Uterus (tissue), 2 donors: ENCODE results near the gene GABRR3.

Experiments used
- POLR2A ChIP-seq, 2 donors: fragments of 450-650 bp; IDR thresholded peaks; one replicate each; pipeline ENCODE4 v1.6.1; 2016; ENCODE audit warnings: antibody characterized with exemption in 2 of 2, mild to moderate bottlenecking in 1 of 2, moderate library complexity in 1 of 2
- TF ChIP-seq, protein P1 (sequence below), 4 experiments: fragments of 200-600 bp in 2 of 4; fragments of 450-650 bp in 2 of 4; sonication (generic) in 2 of 4; IDR thresholded peaks; one replicate each; pipeline ENCODE4 v1.5.1; 2016 to 2019; ENCODE audit warnings: antibody characterized with exemption in 4 of 4, mild to moderate bottlenecking in 2 of 4, moderate library complexity in 1 of 4

- TF ChIP-seq POLR2A (IDR thresholded peaks at IDR 0.05): no peak
- TF ChIP-seq, protein P1, sequence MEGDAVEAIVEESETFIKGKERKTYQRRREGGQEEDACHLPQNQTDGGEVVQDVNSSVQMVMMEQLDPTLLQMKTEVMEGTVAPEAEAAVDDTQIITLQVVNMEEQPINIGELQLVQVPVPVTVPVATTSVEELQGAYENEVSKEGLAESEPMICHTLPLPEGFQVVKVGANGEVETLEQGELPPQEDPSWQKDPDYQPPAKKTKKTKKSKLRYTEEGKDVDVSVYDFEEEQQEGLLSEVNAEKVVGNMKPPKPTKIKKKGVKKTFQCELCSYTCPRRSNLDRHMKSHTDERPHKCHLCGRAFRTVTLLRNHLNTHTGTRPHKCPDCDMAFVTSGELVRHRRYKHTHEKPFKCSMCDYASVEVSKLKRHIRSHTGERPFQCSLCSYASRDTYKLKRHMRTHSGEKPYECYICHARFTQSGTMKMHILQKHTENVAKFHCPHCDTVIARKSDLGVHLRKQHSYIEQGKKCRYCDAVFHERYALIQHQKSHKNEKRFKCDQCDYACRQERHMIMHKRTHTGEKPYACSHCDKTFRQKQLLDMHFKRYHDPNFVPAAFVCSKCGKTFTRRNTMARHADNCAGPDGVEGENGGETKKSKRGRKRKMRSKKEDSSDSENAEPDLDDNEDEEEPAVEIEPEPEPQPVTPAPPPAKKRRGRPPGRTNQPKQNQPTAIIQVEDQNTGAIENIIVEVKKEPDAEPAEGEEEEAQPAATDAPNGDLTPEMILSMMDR (IDR thresholded peaks at IDR 0.05): no peak
Measured at GRCh38 chr3:97957617-97958311, 77.4 kb downstream of the GABRR3 start.
